ENCODE data around the gene MAP3K9. TPM values are rescaled to one million over a fixed set of nuclear protein-coding genes. Genes with fewer than 3 reads are reported as not detected.

The MAP3K9 gene
- total and polyA plus RNA-seq, 10 of the 15 experiments (the other 5 are each of a cell fraction or from before 2014, with no cell fraction given): 0.48 to 7.9 (median 2.9) TPM

DNA sequence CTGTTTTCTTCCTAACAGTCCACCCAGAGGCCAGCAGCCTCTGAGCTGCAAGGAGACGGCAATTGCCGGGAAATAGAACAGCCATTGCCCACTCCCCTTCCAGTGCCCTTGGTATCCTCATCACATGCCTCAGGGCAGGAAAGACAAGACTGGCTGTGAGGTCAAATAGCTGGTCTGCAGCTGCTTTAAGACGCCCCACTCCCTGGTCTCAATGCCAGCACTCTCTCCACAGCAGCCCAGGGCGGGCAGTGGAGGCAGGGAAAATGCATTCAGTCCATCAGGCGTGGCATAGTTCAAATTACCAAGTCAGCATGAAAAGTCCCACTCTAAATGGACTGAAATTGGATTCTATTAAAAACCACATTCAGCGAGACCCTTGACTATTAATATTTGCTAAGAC, 132.0 kb downstream of the MAP3K9 start:
- ChIA-PET SMC1A (ENCODE audit: uncharacterized antibody, unreplicated experiment) (interaction anchor here (1.1 to 1.5 kb wide), 4 partner anchors 10 to 33 kb away, joined by 3 to 5 read pairs (median 4); no protein-coding TSS in a partner anchor), CTCF (interaction anchor here (1.1 kb wide), 1 partner anchor 36 kb away, joined by 7 read pairs; no protein-coding TSS in a partner anchor), POLR2A (no interaction called here), RAD21 (ENCODE audit: unreplicated experiment) (no interaction called here)
- H3K27me3 ChIP-seq (replicated peaks in 1 of 2; ENCODE audit: control insufficient read depth in 2 of 2, insufficient read depth in 2 of 2, low read length in 1 of 2): no peaks in the 10 kb centered on the region
- no peak overlapping the region for H3K4me2 ChIP-seq (ENCODE audit: control insufficient read depth, insufficient read depth)
- no peak overlapping the region for H2AFZ ChIP-seq (ENCODE audit: control insufficient read depth, low read depth, low read length)
- no peaks in the 10 kb centered on the region for H4K20me1 ChIP-seq (ENCODE audit: control insufficient read depth, insufficient read depth)
- intact Hi-C loops (cut with micrococcal nuclease; ENCODE audit: unreplicated experiment): no loop called here
- WGBS (ENCODE audit: insufficient coverage, insufficient replicate concordance, low lambda C conversion rate, missing lambda C conversion rate): 95% methylated on average over 6 of the region's 6 CpGs
- H3K79me2 ChIP-seq (ENCODE audit: control insufficient read depth, insufficient read depth, low read length): no peaks in the 10 kb centered on the region
- no peak overlapping the region for H3K4me3 ChIP-seq
- no peaks in the 10 kb centered on the region for H3K4me1 ChIP-seq (ENCODE audit: control insufficient read depth, insufficient read depth, low read length)
- no peak overlapping the region for H3K27ac ChIP-seq (ENCODE audit: control insufficient read depth, insufficient read depth)
- no peaks in the 10 kb centered on the region for H3K9me3 ChIP-seq (replicated peaks; ENCODE audit: control insufficient read depth, insufficient read depth, low read length)
- FAIRE-seq: no peak
- in situ Hi-C loops (cut with MboI): no loop called here
- DNase-seq (ENCODE audit: low read depth, low spot score): no peak
- TF ChIP-seq, protein P1, sequence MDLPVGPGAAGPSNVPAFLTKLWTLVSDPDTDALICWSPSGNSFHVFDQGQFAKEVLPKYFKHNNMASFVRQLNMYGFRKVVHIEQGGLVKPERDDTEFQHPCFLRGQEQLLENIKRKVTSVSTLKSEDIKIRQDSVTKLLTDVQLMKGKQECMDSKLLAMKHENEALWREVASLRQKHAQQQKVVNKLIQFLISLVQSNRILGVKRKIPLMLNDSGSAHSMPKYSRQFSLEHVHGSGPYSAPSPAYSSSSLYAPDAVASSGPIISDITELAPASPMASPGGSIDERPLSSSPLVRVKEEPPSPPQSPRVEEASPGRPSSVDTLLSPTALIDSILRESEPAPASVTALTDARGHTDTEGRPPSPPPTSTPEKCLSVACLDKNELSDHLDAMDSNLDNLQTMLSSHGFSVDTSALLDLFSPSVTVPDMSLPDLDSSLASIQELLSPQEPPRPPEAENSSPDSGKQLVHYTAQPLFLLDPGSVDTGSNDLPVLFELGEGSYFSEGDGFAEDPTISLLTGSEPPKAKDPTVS (IDR thresholded peaks at IDR 0.05; ENCODE audit: low read depth, low read length): no peak
- TF ChIP-seq LARP7 (IDR thresholded peaks at IDR 0.05): no peak
- peaks cover 1 to 8% of the 10 kb centered on the region in 2 experiments; a peak in 1 of 4 replicates for H3K36me3 ChIP-seq (ENCODE audit: control insufficient read depth in 2 of 2, insufficient read depth in 2 of 2, low read length in 1 of 2)
- no peak for ATAC-seq
- H3K9ac ChIP-seq (ENCODE audit: control insufficient read depth, insufficient read depth, low read length): no peak overlapping the region
- no TSS peak for BruUV-seq (replicated peaks)

Other genes starting within 250 kb of the MAP3K9 start
- gene MED6, start 208.9 kb downstream of the MAP3K9 start, total RNA-seq (2014; rRNA removed): 29.2 and 33.1 TPM in 2 replicates
- 48.0 and 49.2 TPM in 2 replicates for gene MED6, start 208.9 kb downstream of the MAP3K9 start, total RNA-seq (2014; rRNA removed; fragmentation: Illumina TruSeq; extraction: Trizol)
- 30.2 and 33.5 TPM in 2 replicates for gene MED6, start 208.9 kb downstream of the MAP3K9 start, total RNA-seq (2021)
- gene MED6, start 208.9 kb downstream of the MAP3K9 start, polyA plus RNA-seq (2011; rRNA removed): 74.9 and 97.8 TPM in 2 replicates
- 64.0 and 68.8 TPM in 2 replicates for gene MED6, start 208.9 kb downstream of the MAP3K9 start, polyA plus RNA-seq (2014; fragmentation: Illumina TruSeq; extraction: Trizol)
- 10 to 100 TPM; 36.6 to 40.0 TPM for gene MED6, start 208.9 kb downstream of the MAP3K9 start, polyA plus RNA-seq (2014; fragmentation: Nextera tagmentation; extraction: Ambion mirVana)
- 30.5 and 43.2 TPM in 2 replicates for gene MED6, start 208.9 kb downstream of the MAP3K9 start, polyA plus RNA-seq (2014; rRNA removed)
- gene MED6, start 208.9 kb downstream of the MAP3K9 start, polyA plus RNA-seq (2016; fragmentation: Nextera tagmentation; extraction: Ambion mirVana): 10 to 100 TPM; 51.4 to 55.8 TPM
- gene TTC9, start 167.6 kb downstream of the MAP3K9 start, total RNA-seq (2014; rRNA removed): 7.4 and 8.2 TPM in 2 replicates
- 7.6 TPM in 2 replicates for gene TTC9, start 167.6 kb downstream of the MAP3K9 start, total RNA-seq (2014; rRNA removed; fragmentation: Illumina TruSeq; extraction: Trizol)
- gene TTC9, start 167.6 kb downstream of the MAP3K9 start, total RNA-seq (2021): 10.4 and 10.5 TPM in 2 replicates
- 14.9 and 15.8 TPM in 2 replicates for gene TTC9, start 167.6 kb downstream of the MAP3K9 start, polyA plus RNA-seq (2011; rRNA removed)
- gene TTC9, start 167.6 kb downstream of the MAP3K9 start, polyA plus RNA-seq (2014; fragmentation: Illumina TruSeq; extraction: Trizol): 10.2 and 10.3 TPM in 2 replicates
- 1 to 10 TPM; 2.2 to 2.3 TPM for gene TTC9, start 167.6 kb downstream of the MAP3K9 start, polyA plus RNA-seq (2014; fragmentation: Nextera tagmentation; extraction: Ambion mirVana)
- 8.0 and 8.6 TPM in 2 replicates for gene TTC9, start 167.6 kb downstream of the MAP3K9 start, polyA plus RNA-seq (2014; rRNA removed)
- gene TTC9, start 167.6 kb downstream of the MAP3K9 start, polyA plus RNA-seq (2016; fragmentation: Nextera tagmentation; extraction: Ambion mirVana): 1 to 10 TPM in 1 of 2 experiments, under 1 TPM in 1; 0.87 to 2.6 TPM
- 40.4 and 46.5 TPM in 2 replicates for gene PCNX1, start 97.9 kb upstream of the MAP3K9 start, total RNA-seq (2014; rRNA removed)
- gene PCNX1, start 97.9 kb upstream of the MAP3K9 start, total RNA-seq (2014; rRNA removed; fragmentation: Illumina TruSeq; extraction: Trizol): 44.3 and 47.1 TPM in 2 replicates
- 34.3 and 40.3 TPM in 2 replicates for gene PCNX1, start 97.9 kb upstream of the MAP3K9 start, total RNA-seq (2021)
- gene PCNX1, start 97.9 kb upstream of the MAP3K9 start, polyA plus RNA-seq (2011; rRNA removed): 53.9 and 54.8 TPM in 2 replicates
- 23.5 and 33.8 TPM in 2 replicates for gene PCNX1, start 97.9 kb upstream of the MAP3K9 start, polyA plus RNA-seq (2014; fragmentation: Illumina TruSeq; extraction: Trizol)
- 1 to 10 TPM; 4.6 to 5.1 TPM for gene PCNX1, start 97.9 kb upstream of the MAP3K9 start, polyA plus RNA-seq (2014; fragmentation: Nextera tagmentation; extraction: Ambion mirVana)
- 16.3 and 17.5 TPM in 2 replicates for gene PCNX1, start 97.9 kb upstream of the MAP3K9 start, polyA plus RNA-seq (2014; rRNA removed)
- 1 to 10 TPM; 5.2 to 9.3 TPM for gene PCNX1, start 97.9 kb upstream of the MAP3K9 start, polyA plus RNA-seq (2016; fragmentation: Nextera tagmentation; extraction: Ambion mirVana)